HG03469 (cell line): ENCODE data around the gene PRSS1.
"Not testable (repeated sequence)": the region's sequence is repeated elsewhere in the genome, so short reads cannot be mapped to it uniquely, and the experiment has no call there.

Source experiments
- ATAC-seq: cut with Tn5 transposase; IDR thresholded peaks from one replicate; pipeline ENCODE4 v1.9.1; 2021; ENCODE audit warnings: mild to moderate bottlenecking, moderate library complexity, moderate number of reproducible peaks; ENCODE audit not compliant: unreplicated experiment

PRSS1 gene

DNA sequence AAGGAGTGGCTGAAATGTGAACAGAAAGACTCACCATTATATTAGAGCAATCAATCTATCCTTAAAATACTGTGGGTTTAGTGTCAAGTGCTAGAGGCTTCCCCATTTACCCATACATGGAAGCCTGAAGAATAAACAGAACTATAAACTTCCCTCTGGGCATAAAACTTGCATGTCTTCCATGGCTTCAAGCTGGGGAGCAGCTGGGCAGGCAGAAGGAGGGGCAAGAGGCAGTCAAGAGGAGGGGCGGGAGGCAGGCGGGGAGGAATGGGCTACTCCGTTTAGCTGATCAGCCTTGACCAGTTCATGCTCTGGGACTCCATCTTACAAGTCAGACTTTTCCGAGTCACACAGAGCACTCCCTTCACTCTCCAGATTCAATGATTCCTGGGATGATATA lies 3.5 kb upstream of the PRSS1 start:
- no peak for ATAC-seq

DNA sequence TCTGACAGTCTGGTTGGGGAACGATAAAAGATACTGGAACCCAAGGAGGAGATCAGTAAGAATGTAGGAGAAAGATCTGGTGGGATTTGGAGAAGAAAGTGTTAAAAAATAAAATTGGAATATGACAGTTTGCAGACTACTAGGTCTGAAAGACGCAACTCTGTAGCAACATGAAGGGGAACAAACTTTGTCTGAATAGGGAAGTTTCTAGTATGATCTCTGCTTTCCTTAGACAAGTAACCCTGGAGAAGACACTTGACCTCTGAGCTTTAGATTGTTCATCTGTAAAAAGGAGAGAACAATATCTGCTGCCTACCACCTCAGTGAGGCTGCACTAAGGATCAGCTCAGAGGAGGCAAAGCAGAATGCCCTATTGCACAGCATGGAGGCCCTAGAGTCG lies 3.0 kb upstream of the PRSS1 start:
- ATAC-seq, result no peak

DNA sequence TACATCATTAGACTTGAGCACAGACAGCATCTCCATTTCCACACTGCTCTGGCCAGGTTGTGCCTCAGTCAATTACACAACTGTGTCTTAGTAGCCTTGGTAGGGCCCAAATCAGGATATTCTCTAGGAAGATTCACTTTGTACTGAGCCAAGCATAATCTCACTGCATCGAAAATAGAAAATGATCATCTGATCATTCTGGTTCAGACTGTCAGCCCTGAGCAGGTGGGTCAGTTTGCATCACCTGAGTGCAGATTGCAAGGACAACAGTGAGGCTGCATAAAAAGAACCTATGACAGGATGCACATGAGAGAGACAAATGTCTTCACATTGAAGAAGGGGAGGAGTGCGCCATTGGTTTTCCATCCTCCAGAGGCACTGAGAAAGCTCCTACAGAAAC lies 862 bp upstream of the PRSS1 start:
- not testable (repeated sequence) for ATAC-seq

DNA sequence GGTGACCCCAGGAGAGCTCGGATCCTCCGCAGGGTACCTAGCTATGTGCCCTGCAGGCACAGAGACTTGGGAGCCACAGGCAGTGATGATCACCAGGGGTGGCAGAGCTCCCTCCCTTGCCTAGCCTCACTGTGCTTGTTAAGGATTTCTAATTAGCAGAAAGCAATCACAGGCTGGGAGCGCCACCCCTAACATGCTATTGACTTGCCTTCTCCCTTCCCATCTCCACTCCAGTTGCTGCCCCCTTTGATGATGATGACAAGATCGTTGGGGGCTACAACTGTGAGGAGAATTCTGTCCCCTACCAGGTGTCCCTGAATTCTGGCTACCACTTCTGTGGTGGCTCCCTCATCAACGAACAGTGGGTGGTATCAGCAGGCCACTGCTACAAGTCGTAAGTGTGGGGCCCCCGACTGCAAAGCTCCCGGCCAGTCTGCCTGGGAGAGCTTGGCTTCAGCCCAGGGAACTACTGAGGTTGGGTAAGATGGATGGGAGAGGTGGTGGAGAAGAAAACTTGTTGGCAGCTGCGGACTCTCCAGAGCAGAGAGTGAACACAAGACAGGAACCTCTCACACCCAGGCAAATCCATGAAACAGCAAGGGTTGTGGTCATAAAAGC lies 1.2 kb downstream of the PRSS1 start:
- no peak for ATAC-seq

DNA sequence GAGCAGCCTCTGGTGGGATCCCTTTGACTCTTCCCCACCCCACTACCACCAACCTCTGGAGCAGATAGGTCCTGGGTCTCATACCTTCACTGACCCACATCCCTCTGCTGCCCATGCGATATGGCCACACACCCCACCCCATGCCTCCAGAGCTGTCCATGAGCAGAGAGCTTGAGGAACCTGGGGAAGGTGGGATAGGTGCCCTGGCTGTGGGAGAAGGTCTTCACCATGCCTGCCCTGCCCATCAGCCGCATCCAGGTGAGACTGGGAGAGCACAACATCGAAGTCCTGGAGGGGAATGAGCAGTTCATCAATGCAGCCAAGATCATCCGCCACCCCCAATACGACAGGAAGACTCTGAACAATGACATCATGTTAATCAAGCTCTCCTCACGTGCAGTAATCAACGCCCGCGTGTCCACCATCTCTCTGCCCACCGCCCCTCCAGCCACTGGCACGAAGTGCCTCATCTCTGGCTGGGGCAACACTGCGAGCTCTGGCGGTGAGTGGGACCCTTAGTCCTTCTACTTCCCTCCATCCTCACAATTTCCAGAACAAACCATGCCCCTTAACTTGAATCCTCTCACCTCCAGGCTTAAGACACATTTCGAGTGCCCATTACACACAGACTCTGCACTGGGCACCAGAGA lies 2.4 kb downstream of the PRSS1 start:
- ATAC-seq, result not testable (repeated sequence)

DNA sequence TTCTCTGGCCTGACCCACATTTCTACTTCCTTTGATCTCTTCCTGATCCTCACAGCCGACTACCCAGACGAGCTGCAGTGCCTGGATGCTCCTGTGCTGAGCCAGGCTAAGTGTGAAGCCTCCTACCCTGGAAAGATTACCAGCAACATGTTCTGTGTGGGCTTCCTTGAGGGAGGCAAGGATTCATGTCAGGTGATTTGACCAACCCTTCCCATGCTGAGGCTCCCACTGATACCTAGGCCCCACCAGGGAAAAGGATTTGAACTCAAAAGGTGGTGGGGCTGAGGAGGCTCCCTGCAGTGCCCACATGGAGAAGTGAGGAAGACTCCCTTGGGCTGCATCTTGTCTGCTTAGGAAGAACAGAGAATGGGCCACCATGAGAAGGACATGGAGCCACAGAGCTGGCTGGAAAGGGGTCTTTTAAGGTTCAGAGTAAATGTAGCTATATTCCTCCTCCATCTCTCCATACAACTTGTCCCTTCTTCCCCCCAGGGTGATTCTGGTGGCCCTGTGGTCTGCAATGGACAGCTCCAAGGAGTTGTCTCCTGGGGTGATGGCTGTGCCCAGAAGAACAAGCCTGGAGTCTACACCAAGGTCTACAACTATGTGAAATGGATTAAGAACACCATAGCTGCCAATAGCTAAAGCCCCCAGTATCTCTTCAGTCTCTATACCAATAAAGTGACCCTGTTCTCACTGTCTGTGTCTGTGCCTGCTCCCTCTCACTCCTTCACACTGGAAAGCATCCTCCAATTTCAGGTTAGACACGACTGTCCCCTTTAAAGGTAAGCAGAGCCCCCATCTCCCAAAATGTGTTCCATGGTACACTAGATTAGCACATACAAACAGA lies 3.3 kb downstream of the PRSS1 start:
- ATAC-seq, result no peak

DNA sequence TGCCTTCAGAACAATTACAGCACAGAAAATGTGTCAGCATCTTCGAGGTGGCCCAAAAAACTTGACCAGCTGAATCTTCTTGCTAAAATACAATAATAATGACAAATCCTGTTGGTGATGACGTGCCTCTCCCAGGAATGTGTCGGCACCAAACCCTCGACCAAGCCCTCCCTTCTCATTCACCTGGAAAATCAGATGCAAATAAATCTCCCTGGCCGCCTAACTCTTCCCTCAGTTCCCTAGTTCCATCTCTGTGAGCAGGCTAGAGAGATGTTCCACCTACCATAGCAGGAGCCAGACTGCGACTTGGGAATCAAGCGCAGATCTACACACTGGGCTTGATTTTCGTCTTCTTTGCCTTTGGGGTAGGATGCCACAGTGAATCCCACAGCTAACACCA lies 4.1 kb downstream of the PRSS1 start:
- no peak for ATAC-seq

DNA sequence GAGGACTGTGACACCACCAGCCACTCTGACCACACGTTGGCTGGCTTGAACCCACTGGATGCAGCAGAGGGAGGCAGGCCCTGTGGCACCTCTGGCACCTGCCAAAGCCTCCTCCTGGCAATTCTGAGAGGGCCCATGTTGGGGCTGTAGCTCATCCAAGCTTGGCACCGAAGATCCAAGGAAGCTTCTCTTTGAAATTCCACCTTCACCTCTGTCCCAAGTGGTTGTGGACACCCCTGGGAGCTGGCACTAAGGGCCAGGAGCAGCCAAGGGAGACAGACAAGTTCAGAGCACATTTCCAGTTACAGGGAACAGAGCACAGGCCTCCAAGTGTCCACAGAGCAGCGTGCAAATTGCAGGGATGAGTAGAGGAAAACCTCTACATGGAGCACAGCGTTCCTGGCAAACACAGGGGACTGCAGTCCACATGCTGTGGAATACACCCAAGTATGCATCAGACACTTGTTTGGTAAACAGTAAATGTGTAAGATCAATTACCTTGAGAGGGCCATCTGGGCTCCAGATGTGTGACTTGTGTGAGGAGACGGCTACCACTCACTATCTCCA lies 4.7 kb downstream of the PRSS1 start:
- not testable (repeated sequence) for ATAC-seq

DNA sequence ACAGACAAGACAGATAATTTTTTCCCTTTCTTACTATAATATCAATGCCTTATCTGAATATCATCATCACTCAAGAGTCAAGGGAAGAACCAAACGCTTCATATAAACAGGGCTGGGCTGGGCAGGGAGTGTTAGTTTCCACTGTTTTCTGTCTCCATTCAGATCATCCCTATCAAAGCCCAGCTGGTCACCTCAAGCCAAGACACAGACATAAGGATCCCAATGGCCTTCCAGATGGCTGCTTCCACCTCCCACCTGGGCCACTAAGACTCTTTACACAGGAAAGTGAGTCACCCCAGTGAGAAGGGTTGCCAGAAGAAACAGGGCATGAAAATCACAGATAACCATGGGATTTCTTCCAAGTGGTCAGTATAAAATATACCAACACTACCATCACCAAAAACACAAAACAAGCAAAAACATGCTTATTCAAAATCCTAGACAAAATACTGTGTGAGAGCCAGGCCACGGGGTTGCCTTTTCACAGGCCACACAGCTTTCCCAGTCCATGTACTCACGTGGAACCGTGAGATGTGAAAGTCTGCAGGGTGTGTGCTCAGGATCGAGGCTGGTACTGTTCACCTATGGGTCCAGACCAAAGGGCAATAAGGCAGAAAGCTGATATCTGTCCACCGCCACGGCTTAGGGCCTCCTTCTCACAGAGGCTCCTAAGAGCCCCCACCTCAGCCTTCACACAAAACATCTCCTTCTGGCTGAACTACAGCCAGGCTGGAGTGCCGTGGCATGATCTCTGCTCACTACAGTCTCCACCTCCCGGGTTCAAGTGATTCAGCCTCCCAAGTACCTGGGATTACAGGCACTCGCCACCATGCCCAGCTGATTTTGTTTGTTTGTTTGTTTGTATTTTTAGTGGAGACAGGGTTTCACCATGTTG lies 5.7 kb downstream of the PRSS1 start:
- ATAC-seq, result no peak

DNA sequence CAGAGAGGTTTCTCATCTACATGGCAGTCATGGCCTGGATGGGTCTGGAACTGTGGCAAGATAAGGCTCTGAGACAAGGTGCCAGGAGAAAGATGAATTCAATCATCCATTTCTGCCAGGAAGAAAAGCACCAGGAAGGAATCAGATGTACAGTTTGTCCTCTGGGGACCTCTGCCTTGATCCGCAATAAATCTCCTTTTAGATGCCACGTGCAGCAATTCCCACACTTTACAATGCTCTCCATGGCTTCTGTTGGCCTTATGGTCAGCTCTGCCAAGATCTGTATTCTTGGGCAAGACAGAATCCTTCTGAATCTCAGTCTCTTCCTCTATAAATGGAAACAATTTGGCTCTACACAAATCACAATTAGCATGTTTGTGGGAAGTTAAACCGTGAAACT lies 9.0 kb downstream of the PRSS1 start:
- ATAC-seq, result not testable (repeated sequence)

DNA sequence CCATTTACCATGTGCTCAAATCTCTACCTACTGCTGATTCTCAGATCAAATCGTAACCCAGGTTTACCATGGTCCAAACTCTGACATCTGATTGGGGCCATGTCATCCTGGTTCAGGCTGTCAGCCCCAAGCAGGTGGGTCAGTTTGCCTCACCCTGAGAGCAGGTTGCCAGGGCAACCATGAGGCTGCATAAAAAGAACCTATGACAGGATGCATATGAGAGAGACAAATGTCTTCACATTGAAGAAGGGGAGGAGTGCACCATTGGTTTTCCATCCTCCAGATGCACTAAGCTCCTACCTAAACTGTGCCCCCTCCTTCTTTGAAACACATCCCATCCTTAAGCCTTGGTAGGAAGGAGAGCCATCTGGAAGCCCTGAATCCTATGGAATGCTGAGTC lies 10.2 kb downstream of the PRSS1 start:
- ATAC-seq, result no peak

DNA sequence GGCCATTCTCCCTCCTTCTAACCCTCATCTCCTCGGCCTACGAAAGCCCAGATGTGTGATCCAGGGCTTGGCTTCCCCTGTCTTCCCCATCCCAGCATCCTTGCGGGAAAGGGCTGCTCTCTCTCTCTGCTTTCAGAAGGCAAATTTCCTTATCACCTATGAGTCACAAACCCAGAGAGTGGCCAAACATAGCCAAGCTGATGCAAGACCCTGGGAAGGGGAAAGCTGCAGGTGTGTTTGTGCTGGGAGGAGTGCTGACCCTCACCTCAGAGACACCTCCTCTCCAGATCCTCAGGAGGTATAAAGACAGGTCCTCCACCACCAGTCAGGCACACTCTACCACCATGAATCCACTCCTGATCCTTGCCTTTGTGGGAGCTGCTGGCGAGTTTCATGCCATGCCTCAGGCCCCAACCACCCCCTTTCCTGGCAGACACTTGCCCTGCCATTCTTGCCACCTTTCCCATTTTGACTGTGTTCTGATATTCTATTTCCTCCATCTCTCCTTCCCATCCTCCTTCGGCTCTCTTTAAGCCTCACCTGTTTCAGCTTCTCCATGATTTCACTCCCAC lies 10.9 kb downstream of the PRSS1 start:
- ATAC-seq, result no peak

DNA sequence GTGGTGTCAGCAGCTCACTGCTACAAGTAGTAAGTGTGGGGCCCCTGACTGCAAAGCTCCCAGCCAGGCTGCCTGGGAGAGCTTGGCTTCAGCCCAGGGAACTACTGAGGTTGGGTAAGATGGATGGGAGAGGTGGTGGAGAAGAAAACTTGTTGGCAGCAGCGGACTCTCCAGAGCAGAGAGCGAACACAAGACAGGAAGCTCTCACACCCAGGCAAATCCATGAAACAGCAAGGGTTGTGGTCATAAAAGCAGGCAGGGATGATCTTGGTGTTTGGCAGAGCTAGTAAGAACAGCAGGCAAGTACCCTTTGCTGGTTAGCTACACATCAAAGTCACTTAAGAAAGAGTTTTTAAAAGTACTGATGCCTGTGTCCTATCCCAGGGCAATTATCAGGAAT lies 12.3 kb downstream of the PRSS1 start:
- not testable (repeated sequence) for ATAC-seq

DNA sequence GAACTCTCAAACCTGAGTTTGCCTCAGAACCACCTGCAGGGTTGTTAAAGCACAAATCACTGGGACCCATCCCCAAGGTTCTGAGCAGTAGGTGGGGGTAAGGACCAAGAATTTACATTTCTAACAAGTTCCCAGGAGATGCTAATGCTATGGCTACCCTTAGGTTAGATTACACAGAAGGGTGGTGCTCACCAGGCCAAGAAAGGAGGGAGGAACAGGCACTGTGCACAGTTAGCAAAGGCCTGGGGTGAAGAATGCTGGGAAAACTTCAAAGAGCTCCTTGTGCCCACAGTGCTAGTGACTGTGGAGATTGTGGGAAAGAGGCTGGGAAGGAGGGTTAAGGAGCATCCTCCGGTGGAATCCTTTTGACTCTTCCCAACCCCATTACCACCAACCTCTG lies 12.8 kb downstream of the PRSS1 start:
- no peak for ATAC-seq

DNA sequence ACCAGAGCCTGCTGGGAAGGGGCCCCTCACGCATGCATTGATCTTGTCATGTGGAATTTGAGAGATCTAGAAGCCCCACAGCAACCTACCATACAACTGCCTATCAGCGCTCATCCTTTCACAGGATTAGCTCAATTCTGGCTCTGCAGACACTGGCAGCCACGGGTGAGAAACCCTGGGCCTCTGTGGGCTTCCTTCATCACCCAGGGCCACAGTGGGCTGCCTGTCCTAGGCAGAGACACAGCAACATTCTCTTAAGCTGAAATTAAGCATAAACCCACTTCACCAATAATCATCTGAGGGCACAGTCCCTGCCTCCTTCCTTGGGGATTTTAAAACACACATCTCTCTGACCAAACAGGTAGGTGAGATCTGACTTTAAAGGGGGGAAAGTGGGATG lies 18.2 kb downstream of the PRSS1 start:
- no peak for ATAC-seq

DNA sequence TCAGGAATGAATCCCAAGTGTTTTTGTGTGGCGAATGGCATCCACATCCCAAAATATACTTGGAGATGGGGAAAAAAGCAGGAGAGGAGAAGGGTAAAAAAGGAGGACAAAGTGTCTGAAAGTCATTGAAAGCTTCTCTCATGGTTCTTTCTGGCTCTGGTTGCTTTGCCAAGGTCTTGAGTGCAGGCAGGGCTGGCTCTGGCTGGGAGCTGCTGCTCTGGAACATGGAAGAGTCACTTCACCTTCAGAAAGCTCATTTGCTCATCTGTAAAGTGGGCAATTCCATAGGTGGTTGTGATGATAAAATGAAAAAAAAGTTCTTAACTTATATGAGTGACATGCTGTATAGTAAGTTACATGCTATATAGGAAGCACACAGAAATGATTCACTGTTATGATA lies 18.6 kb downstream of the PRSS1 start:
- no peak for ATAC-seq

DNA sequence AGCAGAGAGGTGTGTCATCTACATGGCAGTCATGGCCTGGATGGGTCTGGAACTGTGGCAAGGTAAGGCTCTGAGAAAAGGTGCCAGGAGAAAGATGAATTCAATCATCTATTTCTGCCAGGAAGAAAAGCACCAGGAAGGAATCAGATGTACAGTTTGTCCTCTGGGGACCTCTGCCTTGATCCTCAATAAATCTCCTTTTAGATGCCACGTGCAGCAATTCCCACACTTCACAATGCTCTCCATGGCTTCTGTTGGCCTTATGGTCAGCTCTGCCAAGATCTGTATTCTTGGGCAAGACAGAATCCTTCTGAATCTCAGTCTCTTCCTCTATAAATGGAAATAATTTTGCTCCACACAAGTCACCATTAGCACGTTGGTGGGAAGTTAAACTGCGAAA lies 19.6 kb downstream of the PRSS1 start:
- not testable (repeated sequence) for ATAC-seq

DNA sequence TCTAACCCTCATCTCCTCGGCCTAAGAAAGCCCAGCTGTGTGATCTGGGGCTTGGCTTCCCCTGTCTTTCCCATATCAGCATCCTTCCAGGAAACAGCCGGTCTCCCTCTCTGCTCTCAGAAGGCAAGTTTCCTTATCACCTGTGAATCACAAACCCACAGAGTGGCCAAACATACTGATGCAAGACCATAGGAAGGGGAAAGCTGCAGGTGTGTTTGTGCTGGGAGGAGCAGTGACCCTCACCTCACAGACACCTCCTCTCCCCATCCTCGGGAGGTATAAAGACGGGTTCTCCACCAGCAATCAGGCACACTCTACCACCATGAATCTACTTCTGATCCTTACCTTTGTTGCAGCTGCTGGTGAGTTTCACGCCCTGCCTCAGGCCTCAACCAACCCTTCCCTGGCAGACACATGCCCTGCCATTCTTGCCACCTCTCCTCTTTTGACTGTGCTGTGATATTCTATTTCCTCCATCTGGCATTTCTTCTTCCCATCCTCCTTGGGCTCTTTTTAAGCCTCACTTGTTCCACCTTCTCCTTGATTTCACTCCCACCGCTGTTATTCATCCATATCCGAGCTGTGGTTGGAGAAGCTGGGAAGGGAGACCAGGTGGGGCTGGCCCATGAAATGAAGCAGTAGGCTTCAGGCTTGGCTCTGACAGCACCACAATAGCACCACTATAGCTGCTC lies 21.5 kb downstream of the PRSS1 start, which contains the start of gene PRSS2:
Gene PRSS2, plus strand, starts transcription at position 310 of the 692 bp plus-strand sequence. Its CDS starts 13 bp downstream, at position 323.
- peak; percentile 3 for ATAC-seq

DNA sequence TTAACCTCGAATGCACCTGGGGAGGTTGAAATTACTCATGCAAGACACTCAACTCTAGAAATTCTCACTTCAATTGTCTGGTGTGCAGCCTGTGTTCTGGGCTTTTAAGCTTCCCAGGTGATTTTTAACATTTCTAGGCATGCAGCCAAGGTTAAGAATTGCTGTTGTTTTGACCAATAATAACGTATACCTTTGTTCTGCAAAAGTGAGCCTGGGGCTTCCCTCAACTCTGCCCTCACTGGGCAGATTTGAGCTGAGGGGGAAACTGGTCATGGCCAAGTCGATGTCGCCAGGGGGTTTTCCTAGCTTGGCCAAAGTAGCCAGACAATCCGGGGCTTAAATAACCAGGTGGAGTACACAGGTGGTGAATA lies 22.1 kb downstream of the PRSS1 start:
- ATAC-seq, result peak; percentile 75

DNA sequence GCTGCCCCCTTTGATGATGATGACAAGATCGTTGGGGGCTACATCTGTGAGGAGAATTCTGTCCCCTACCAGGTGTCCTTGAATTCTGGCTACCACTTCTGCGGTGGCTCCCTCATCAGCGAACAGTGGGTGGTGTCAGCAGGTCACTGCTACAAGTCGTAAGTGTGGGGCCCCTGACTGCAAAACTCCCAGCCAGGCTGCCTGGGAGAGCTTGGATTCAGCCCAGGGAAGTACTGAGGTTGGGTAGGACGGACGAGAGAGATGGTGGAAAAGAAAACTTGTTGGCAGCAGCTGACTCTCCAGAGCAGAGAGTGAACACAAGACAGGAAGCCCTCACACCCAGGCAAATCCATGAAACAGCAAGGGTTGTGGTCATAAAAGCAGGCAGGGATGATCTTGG lies 22.8 kb downstream of the PRSS1 start:
- no peak for ATAC-seq
